GM19193 (cell line): Measurements from ENCODE around the gene NMU.

Experiments used
- POLR2A ChIP-seq: IDR thresholded peaks from 4 replicates; pipeline ENCODE4 v1.6.1; 2011; ENCODE audit not compliant: insufficient read depth, insufficient read length; ENCODE audit errors: extremely low read depth

Gene NMU, protein sequence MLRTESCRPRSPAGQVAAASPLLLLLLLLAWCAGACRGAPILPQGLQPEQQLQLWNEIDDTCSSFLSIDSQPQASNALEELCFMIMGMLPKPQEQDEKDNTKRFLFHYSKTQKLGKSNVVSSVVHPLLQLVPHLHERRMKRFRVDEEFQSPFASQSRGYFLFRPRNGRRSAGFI

DNA sequence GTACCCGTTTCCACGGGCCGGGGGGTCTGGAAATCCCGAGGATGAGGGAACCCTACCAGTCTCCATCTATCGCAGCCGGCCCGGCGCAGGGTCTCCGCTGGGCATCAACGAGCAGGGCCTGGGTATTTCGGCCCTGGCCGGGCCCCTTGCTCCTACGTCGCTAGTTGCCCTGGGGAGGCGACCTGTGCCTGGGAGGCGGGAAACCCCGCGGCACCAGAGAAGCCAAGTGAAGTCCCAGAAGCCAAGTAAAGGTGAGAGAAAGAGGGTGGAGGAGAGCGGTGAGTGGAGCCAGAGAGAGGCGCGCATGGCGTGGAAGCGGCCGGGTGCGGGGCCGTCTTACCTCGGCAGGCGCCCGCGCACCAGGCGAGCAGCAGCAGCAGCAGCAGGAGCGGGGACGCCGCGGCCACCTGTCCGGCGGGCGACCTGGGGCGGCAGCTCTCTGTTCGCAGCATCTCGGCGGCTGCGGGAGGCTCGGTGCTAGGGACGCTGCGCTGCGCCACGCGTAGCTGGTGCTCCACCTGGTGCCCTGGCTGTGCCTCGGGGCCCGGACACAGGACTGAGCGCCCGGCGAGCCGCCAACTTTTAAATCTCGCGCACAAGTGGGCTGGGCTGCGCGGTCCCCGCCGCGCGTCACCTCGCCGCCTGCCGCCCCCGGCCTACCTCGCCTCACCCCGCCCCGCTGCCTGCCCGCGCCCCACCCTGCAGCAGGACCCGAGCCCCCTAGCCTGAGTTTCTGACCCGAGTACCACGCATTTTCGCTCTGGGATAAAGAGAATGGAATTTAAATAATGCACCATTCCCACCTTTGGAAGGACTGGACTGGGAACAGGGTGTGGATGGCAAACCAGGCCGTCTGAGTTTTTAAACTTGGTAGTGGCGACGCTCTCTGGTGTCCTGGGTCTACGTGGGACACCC is at the start of gene NMU:
TSS of gene NMU (minus strand) at position 558 of the 915 bp plus-strand sequence. CDS start at position 452, 106 bp downstream.
- TF ChIP-seq POLR2A = no peak

DNA sequence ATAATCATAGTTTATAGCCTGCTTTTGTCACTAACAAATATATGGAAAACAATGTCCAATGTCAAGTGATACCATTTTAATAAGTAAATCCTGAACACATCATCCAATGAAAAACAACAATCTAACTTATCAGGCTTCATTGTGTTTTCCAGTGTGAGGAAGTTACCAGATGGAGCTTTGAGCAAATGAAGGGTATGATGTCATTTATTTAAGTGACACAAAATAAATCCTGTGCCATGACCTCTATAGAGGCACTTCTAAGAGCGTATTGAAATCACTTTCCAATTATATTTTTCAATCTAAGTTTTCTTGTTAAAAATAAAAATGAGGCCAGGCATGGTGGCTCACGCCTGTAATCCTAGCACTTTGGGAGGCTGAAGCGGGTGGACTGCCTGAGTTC is 48.2 kb upstream of the NMU start:
- no peak for TF ChIP-seq POLR2A

DNA sequence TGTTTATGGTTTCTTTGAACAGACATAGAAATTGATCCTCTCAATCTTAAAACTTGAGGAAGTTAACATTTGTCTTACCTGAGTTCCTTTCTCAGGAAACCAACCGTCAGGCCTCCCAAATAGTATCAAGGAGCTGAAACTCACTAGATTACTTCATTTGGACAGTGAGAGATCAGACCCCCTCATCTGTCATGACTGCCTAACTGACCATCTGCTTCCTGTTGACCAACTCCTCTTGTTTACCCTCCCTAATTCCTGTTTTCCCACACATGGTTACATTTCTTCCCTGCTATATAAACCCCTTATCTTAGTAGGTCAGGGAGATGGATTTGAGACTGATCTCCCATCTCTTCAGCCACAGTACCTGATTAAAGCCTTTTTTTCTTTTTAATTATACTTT is 46.2 kb upstream of the NMU start:
- TF ChIP-seq POLR2A = no peak

- TF ChIP-seq POLR2A = no peak
These were observed 45.3 kb upstream of the NMU start for GRCh38 chr4:55681430-55681829.

- TF ChIP-seq POLR2A = no peak
These were observed 39.2 kb upstream of the NMU start for GRCh38 chr4:55675196-55675793.

DNA sequence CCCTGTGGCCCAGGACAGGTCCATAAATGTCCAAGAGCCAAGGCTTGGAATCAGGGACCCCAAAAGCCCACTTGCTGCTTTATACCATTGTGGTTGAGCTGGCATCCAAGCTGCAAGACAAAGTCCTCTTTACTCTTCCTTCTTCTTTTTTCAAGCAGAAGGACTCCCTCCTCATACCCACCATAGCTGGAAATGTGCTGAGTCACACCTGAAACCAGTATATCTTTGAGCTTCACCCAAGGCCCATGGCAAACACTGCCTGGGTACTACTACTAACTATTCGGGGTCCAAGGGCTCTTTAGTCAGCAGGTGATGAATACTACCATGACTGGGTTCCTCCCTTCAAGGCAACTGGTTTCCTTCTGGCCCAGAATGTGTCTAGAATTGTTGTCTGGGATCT is 37.3 kb upstream of the NMU start:
- TF ChIP-seq POLR2A = no peak

GRCh38 chr4:55671667-55672066 is 35.6 kb upstream of the NMU start:
- no peak for TF ChIP-seq POLR2A

- no peak for TF ChIP-seq POLR2A
These were observed 34.6 kb upstream of the NMU start for GRCh38 chr4:55670695-55671094.

DNA sequence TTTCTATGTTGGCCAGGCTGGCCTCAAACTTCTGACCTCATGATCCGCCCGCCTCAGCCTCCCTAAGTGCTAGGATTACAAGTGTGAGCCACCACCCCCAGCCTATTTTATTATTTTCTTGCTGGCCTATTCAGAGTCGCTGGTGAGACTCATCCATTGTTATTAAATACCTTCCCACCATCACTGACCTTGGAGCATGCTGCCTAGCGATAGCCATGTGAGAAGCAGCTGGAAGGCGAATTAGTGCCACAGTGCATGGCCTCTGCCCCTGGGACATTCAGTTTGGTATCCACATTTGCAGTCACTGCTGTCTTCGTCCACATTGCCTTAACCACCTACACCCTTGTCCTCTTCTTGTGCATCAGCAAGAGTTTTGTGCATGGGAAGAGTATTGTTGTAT is 32.4 kb upstream of the NMU start:
- no peak for TF ChIP-seq POLR2A

GRCh38 chr4:55666535-55666934 is 30.4 kb upstream of the NMU start:
- no peak for TF ChIP-seq POLR2A

DNA sequence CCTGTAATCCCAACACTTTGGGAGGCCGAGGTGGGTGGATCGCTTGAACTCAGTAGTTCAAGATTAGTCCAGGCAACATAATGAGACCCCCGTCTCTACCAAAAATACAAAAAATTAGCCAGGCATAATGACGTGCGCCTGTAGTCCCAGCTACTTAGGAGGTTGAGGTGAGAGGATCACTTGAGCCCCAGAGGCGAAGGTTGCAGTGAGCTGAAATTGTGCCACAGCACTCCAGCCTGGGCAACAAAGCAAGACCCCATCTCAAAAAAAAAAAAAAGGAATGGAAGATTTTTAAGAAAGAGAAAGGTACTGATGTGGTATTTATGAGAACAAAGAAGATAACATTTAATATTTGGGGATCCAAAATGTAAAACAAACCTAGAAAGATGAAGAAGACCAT is 27.0 kb upstream of the NMU start:
- no peak for TF ChIP-seq POLR2A

DNA sequence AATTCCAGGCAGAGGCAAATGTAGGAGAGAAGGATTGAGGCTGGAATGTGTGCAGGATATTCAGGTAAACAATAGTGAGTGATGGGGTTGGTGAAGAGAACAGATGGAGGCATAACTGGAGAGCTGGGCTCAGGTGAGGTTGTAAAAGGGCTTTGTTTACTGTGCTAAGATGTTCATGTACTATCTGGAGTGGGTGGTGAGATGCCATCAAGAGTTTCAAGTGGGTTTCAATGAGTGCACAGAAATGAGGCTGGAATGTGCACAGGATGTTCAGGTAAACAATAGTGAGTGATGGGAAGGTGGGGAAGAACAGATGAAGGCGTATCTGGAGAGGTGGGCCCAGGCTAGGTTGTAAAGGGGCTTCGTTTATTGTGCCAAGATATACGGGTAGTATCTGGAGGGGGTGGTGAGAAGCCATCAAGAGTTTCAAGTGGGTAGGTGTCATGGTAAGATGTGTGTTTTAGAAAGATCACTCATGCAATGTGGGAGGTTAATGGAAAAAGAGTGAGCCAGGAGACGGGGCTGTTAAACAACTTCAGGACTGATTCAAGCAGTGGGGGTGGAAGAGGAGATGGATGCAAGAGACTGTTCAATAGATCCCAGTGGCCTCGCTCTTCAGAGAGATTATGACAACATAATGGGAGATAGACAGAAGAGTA is 25.4 kb upstream of the NMU start:
- no peak for TF ChIP-seq POLR2A

GRCh38 chr4:55658657-55659056 is 22.6 kb upstream of the NMU start:
- no peak for TF ChIP-seq POLR2A

DNA sequence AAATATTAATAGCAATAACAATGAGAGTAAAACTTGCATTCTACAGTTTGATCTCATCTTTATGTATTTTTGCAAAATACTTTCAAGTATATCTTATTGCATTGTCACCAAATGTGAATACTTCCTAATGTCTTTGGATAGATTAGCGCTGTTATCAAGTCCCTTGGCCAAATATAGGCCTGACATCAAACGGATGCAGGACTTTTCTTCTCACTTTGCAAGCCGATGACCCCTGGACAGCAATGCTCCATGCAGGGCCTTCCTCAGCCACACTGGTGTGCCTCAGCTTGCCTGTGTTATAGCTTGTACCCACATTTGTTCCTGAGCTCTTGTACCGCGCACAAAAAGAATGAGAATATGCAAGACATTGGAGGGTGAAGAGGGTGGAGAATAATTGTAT is 18.0 kb upstream of the NMU start:
- TF ChIP-seq POLR2A = no peak

GRCh38 chr4:55650483-55650882 is 14.4 kb upstream of the NMU start:
- TF ChIP-seq POLR2A = no peak
